ENCODE measurements around the gene FCGR2B. TPM values are rescaled to one million over a fixed set of nuclear protein-coding genes. Genes with fewer than 3 reads are reported as not detected.
"Not testable (repeated sequence)": the region's sequence is repeated elsewhere in the genome, so short reads cannot be mapped to it uniquely, and the experiment has no call there.

The FCGR2B gene
- total RNA-seq, 1 donor from 2014 or later, result 11.6 TPM

GRCh38 chr1:161706113-161706481 is 43.2 kb downstream of the FCGR2B start:
- no peak for DNase-seq (ENCODE audit: low spot score)

GRCh38 chr1:161706482-161707347 is 43.8 kb downstream of the FCGR2B start, which contains the start of gene FCRLA:
TSS of gene FCRLA (plus strand) at chr1:161707229. CDS start at chr1:161707265, 36 bp downstream.
- DNase-seq (ENCODE audit: low spot score), result no peak

- DNase-seq (ENCODE audit: low spot score), result no peak
Observed at GRCh38 chr1:161707503-161707902, 44.6 kb downstream of the FCGR2B start.

GRCh38 chr1:161709373-161709772 is 46.4 kb downstream of the FCGR2B start:
- no peak for DNase-seq (ENCODE audit: low spot score)

GRCh38 chr1:161710560-161710959 is 47.6 kb downstream of the FCGR2B start:
- DNase-seq (ENCODE audit: low spot score), result no peak

- no peak for DNase-seq (ENCODE audit: low spot score)
Observed at GRCh38 chr1:161718559-161719324, 55.8 kb downstream of the FCGR2B start.

- DNase-seq (ENCODE audit: low spot score), result no peak
Observed at GRCh38 chr1:161719325-161719611, 56.3 kb downstream of the FCGR2B start.

- DNase-seq (ENCODE audit: low spot score), result no peak
Observed at GRCh38 chr1:161720422-161720821, 57.5 kb downstream of the FCGR2B start.

GRCh38 chr1:161720956-161721737 is 58.2 kb downstream of the FCGR2B start, which contains the start of gene FCRLB:
TSS of gene FCRLB (plus strand) at chr1:161721544. CDS start at chr1:161722673, 1,129 bp downstream.
- no peak for DNase-seq (ENCODE audit: low spot score)

- DNase-seq (ENCODE audit: low spot score), result no peak
Observed at GRCh38 chr1:161721738-161722343, 58.9 kb downstream of the FCGR2B start.

- DNase-seq (ENCODE audit: low spot score), result no peak
Observed at GRCh38 chr1:161722406-161722805, 59.5 kb downstream of the FCGR2B start.

GRCh38 chr1:161723459-161724141 is 60.7 kb downstream of the FCGR2B start:
- DNase-seq (ENCODE audit: low spot score), result no peak

- DNase-seq (ENCODE audit: low spot score), result not testable (repeated sequence)
Observed at GRCh38 chr1:161725258-161725907, 62.4 kb downstream of the FCGR2B start.

GRCh38 chr1:161725908-161726472 is 63.0 kb downstream of the FCGR2B start:
- peak; percentile 64 for DNase-seq (ENCODE audit: low spot score)

GRCh38 chr1:161726473-161727255 is 63.7 kb downstream of the FCGR2B start:
- peak; percentile 94 for DNase-seq (ENCODE audit: low spot score)

- no peak for DNase-seq (ENCODE audit: low spot score)
Observed at GRCh38 chr1:161727256-161727924, 64.4 kb downstream of the FCGR2B start.
